ENCODE results near the gene PTCD2. TPM values are rescaled to one million over a fixed set of nuclear protein-coding genes. Genes with fewer than 3 reads are reported as not detected.
A peak's percentile ranks its signal among the peaks of the same experiment; 100 is the strongest.

Gene PTCD2, protein sequence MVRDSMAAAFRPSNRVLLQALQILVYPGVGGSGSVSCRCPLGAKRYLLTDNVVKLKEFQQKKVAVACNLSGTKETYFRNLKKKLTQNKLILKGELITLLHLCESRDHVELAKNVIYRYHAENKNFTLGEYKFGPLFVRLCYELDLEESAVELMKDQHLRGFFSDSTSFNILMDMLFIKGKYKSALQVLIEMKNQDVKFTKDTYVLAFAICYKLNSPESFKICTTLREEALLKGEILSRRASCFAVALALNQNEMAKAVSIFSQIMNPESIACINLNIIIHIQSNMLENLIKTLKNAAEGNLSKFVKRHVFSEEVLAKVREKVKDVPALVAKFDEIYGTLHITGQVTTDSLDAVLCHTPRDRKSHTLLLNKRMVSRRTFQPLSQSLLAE
- 7.6 TPM for total RNA-seq
- long read RNA-seq, full-length matches to known transcripts: 12 of 16 reads
- long read RNA-seq, partial matches to known transcripts: 1 of 16 reads
- long read RNA-seq, other reads (novel, unspliced or antisense): 3 of 16 reads

DNA sequence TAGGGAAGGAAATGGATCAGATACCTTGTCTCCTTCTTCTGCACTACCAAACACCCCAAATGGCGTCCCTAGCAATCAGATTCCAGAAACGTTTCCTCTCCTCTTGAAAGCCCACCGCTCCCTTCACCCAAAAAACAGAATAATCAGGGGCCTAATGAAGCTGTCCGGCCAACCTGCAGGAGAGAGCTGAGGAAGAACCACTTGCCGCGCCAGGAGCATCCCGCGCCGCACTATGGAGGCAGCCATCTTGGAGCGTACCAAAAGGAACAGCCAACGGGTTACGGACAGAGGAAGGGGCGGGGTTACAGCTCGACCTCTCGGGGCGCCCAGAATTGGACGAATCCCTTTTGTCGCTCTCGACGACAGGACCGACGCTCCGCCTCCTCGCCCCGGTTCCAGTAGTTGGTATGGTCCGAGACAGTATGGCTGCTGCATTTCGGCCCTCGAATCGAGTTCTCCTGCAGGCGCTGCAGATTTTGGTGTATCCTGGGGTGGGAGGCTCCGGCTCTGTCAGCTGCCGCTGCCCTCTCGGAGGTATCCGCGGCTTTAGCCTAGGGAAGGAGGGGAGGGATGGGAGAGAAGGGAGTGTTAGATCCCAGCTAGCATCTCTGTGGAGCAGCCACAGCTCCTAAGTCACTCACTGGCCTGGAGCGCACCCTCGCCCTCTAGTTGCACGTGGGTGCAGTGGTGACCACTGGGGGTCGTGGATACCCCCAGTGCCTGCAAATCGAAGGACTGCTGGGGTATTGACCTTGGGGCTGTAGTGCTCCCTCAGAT, at the start of gene PTCD2, which contains the start of gene MRPS27:
Gene PTCD2 (plus strand): TSS at position 398 of the 777 bp plus-strand sequence. CDS start 10 bp downstream, at position 408.
Gene MRPS27 (minus strand): TSS at position 265 of the 777 bp plus-strand sequence. CDS start 19 bp downstream, at position 246.
- peak; percentile 97 for DNase-seq (ENCODE audit: low spot score)

DNA sequence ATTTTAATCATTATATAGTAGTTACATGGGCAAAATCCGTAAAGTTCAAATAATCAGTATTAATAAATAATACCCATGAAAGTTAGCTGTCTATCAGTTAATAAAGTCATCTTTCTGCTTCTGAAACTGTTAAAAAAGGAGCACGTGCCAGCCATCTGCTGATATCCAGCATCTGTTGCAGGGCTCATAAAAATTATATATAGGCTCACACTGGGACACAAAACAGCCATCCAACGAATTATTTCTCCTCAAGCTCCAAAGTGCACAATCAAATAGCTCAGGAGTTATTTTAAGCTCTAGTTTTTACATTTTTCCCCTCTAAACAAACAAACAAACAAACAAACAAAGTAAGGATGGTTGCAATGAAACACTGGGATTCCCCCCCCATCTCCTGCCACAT, 48.5 kb upstream of the PTCD2 start:
- DNase-seq (ENCODE audit: low spot score): no peak

DNA sequence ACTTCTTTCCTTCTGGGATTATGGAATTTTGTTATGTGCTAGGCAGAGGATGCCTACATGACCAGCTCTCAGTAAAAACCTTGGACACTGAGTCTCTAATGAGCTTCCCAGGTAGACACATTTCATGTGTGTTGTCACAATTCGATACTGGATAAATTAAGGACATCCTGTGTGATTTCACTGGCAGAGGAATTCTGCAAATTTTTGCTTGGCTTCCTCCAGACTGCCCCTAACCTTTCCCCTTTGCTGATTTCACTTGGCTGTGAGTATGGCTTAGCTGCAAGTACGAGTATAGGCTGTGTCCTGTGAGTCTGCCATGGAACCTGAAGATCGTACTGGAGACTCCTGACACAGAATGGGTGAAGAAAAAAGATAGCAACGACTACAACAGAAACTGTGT, 47.8 kb upstream of the PTCD2 start:
- DNase-seq (ENCODE audit: low spot score): no peak

DNA sequence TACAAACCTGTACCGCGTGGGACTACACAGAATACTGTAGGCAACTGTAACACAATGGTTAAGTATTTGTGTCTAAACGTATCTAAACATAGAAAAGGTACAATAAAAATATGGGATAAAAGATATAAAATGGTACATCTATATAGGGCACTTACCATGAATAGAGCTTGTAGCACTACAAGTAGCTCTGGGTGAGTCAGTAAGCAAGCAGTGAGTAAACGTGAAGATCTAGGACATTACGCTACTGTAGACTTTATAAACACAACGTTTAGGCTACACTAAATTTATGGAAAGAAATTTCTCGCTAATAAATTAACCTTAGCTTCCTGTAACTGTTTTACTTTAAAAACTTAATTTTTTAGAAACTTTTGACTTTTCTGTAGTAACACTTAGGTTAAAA, 46.6 kb upstream of the PTCD2 start:
- no peak for DNase-seq (ENCODE audit: low spot score)

DNA sequence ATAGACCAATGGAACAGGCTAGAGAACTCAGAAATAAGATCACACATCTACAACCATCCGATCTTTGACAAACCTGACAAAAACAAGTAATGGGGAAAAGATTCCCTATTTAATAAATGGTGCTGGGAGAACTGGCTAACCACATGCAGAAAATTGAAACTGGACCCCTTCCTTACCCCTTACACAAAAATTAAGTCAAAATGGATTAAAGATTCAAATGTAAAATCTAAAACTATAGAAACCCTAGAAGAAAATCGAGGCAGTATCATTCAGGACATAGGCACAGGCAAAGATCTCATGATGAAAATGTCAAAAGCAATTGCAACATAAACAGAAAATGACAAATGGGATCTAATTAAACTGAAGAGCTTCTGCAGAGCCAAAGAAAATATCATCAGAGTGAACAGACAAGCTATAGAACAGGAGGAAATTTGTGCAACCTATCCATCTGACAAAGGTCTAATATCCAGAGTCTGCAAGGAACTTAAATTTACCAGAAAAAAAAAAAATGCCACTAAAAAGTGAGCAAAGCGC, 43.9 kb upstream of the PTCD2 start:
- DNase-seq (ENCODE audit: low spot score): no peak

DNA sequence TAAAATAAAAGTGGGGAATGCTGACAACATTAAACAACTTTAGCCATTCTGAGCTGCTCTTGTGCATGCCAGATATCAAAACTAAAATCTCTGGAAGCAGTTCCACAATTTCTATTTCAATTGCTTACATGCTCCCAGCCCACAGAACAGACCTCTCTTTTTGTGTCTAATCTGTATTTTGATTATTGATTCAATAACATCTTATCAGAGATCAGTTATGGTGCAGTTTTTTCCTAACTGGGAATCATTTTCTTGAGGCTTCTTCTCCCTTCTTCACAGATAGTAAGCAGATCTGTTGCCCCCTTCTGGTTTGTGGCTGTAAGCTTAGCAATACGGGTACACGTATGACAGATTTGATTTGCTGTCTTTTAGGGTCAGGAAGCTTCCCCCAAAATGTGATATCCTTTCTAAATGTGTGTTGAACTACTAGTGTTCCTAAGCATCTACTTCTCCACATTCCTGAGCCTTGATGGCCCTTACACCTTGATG, 39.5 kb upstream of the PTCD2 start:
- DNase-seq (ENCODE audit: low spot score): no peak

DNA sequence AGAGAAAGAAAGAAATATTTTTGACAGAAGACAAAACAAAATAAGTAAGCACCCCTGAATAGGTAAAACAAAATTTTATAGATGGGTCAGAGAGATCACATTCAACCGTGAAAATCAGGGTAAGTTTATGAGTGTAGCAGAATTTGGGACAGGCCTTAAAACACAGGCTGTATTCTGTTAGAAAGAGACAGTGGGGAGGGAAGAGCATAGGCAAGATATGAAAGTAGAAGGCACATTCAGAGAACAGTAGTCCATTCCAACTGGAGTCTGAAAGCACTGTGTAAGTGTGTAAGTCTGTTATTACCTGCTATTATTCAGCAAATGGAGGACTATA, 38.8 kb upstream of the PTCD2 start:
- DNase-seq (ENCODE audit: low spot score): no peak

DNA sequence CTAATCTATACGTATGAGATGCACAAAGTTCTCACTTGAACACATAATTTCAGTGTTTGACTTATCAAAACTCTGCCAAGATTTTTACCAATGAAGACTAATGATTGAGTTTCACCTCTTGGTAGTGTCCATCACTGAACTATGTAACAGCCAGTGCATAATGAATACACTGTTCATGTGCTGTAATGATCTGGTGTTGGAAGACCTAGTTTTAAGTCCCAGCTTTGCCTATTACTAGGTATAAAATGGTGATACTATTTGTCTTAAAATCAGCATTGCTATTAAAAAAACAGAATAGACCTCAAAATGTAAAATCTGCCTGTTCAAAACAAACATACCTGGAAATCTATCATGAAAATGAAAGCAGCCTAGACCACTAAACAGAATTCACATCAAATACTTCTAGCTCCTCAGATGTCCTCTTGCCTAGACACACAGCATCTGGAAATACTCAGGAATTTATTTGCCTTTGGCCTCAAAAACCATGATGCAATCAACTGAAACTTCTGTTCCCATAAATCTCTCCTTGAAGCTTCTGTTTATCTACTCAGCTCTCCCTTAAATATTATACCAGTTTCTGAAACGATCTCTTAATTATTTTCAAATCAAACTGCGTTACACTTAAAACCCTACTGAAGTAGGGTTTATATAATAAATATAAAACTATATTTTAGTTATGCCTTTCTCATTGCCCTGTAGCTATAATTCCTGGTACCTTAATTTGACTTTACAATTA, 38.2 kb upstream of the PTCD2 start:
- no peak for DNase-seq (ENCODE audit: low spot score)

DNA sequence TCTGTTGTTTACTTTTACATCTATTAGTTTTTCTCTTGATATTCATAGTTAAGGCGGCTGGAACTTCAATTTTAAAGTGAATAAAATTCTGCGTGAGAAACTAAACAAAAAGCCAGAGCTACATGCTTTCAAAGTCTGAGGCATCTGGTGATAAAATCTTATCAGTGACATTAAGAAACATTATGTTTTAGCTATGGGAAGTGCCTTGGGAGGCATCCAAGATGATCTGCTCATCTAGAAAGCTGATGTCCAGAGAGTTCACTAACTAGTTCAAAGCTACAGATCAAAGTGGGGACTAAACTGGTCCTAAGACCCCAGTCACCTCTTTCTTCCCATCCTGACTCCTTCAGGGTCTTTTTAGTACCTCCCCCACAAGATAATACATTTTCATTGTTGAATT, 37.3 kb upstream of the PTCD2 start:
- no peak for DNase-seq (ENCODE audit: low spot score)

DNA sequence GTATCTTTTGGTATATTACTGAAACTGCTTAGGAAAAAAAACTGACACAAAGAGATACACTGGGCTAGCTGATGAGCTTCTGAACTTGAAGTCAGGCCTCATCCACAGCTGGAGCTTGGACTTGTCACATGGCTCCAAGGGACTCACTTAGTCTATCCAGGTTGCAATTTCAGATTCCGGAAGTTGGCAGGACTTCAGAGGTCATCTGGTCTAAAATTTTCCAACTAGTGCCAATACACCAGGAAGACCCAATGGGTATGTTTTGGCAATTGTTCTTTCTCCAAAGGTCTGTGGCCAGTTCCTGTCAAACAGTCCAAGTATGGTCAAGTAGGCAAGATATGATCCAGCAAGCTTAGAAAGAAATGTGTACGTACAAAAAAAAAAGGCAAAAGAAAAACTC, 36.8 kb upstream of the PTCD2 start:
- no peak for DNase-seq (ENCODE audit: low spot score)

DNA sequence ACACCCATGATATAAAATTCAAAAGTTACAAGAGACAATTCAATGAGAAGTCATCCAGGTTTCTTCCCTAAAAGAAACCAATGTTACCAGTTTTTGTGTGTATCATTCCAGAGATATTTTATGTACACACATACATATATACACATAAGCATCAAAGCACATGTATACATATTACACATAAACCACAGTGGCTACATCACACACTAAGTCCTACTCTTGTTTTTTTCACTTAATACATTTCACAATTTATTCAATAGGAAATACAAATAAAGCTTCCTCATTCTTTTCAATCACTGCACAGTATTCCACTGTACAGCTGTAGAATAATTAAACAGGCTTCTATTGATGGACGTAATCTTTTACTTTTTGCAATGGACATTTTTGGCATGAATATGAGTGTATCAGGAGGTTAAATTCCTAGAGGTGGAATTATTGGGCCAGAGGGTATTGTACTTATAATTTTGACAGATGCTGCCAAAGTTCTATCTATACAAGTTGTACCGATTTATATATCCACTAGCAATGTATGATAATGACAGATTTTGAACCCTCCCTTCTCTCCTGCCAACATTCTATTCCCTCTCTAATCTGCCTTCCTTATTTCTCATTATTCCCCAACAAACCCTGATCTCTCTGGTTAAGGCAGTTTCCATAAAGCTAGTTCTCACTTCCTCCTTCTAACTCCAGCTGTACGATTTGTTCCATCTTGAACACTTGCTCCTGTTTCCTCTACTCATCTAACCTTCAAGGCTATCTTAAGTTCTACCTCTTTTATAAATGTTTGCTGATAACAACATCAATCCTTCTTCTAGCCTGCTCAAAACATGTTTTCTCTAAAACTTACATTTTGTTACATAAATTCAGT, 35.4 kb upstream of the PTCD2 start:
- no peak for DNase-seq (ENCODE audit: low spot score)

DNA sequence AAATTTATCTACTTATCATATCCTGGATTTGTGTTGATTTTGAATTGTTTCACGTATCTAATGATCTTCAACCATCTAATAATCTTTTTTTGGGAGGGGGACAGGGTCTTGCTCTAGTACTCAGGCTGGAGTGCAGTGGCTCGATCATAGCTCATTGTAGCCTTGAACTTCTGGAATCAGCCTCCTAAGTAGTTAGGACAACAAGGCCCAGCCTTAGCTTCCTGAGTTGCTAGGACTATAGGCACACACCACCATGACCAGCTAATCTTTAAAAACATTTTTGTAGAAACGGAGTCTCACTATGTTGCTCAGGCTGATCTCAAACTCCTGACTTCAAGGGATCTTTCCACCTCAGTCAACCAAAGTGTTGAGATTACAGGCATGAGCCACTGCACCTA, 34.8 kb upstream of the PTCD2 start:
- DNase-seq (ENCODE audit: low spot score): no peak

DNA sequence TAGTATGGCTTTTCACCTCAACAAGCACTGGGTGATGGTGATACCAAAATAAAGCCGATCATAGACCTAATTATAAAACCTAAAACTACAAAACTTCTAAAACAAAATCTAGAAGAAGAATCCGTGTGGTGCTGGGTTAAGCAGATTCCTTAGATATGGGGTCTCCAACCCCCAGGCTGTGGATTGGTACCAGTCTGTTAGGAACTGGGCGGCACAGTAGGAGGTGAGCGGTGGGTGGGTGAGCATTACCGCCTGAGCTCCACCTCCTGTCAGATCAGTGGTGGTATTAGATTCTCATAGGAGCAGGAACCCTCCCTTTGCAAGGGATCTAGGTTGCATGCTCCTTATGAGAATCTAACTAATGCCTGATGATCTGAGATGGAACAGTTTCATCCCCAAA, 33.4 kb upstream of the PTCD2 start:
- no peak for DNase-seq (ENCODE audit: low spot score)

DNA sequence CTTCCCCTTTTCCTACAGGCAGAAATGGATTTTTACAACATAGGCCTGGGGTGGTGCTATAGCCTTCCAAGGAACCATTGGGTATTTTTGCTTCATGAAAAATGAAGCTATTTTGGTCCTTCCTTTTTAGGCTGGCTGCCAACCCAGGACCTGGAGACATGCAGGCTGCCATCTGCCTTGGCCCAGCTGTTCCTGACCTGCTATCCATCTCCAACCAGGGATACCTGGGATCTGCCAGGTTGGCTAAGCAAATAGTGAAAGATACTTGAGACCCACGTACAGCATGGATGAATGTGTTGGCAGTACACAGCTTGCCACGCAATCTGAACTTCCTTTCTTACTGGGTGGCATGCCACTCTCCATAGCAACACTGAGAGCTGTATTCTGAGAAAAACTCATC, 31.2 kb upstream of the PTCD2 start:
- DNase-seq (ENCODE audit: low spot score): no peak

DNA sequence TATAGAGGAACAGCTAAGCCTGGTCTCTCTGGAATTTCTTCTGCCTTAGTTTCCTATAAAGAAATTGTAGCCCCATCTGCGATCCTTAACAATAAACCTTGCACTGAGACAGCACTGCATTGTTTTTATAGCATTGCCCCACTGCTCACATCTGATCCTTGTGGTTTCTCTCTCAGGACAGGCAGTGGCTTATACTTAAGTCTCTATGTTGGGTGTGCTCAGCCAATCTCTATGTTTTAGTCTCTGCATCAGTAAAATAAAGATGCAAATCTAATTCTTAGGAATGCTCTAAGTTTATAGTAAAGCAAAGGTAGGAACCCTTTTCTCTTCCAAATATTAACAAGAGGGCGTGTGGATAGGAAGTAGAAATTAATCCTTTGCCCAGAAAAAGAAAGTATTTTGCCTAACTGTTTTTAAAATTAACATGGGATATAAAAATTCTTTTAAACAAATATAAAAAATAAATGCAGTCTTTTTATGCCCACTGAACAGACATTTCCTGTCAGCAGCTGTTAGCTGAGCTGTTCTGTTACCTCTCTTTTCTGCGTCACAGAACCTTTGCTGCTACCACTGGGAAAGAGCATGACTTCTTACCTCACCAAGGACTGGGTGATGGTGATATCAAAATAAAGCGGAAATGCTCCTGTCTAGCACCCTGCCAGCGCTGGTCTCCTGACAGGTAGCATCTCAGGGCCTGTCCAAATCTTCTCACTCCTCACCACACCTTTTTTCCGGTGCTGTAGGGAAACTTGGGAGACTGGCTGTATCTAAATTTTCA, 29.6 kb upstream of the PTCD2 start:
- no peak for DNase-seq (ENCODE audit: low spot score)

DNA sequence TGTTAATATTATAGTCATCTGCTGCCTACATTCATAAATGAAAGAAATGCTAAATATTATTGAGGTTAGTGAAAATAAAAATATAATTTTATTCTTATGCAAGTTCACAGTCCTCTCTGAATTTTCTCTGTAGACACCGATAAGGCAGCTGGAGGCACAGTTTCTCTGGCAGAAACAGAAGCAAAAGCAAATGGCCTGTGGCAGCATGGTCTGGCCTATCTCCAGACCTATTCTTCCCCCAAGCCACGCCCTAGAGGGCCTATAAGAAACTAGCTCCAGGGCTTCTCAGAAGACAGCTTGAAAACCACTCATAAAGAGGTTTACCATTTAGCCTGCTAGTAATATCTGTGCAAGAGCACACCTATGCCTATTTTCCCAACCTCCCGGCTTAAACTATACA, 28.6 kb upstream of the PTCD2 start:
- no peak for DNase-seq (ENCODE audit: low spot score)

DNA sequence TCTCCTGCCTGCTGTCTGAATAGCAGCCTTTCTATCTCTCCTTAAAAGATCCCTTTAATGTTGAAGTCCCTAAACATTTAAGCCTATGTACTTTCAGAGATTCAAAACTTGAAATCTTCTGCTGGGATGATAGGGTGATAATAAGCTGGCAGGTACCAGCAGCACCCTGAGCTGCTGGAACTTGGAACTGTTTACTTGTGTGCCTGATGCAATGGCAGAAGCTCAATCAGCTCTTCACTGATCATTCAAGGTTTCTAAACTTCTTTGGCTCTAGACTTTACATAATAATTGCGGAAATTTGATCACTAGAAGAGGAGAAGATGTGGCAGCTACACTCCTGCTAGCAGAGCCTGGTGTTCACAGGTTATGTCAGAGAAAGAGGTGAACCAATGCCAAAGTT, 27.8 kb upstream of the PTCD2 start:
- no peak for DNase-seq (ENCODE audit: low spot score)

DNA sequence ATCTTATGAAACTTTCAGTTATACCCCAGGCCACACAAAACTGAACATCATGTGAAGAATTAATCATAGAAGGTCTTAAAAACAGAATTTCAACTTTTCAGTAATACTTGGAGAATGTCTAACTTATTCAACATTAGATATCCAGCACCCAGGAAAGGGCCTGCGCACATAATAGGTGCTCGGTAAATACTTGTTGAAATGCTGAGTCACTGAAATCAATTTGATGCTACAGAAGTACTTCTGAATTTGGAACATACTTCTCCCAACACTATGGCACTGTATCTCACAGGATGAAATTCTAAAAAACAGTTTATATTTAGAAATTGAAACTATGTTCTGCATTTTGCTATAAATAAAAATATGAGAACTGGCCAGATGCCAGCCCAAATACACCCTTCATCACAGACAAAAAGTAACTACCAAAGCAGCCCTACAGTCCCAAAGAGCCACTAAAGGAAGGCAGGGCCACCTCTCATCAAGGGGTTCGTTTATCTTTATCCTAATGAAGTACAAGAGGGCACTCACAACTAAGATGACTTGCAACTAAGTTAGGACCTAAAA, 26.6 kb upstream of the PTCD2 start:
- no peak for DNase-seq (ENCODE audit: low spot score)

DNA sequence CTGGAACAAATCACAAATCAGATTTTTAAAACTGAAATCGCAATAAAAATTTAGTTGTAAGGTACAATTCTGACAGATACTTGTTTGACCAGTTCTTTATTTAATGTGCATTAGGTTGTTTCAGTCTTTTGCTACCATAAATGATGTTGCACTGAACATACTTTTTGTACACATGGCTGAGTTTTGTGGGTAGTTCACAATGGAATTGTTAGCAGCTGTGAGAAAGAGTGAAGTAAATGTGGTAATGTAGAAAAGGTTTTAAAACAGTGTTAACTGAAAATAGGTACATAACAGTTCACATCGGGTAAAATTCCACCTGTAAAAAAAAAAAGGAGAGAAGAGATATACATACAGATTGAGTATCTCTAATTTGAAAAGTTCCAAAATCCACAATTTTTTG, 25.7 kb upstream of the PTCD2 start:
- no peak for DNase-seq (ENCODE audit: low spot score)

All from mesenteric fat pad (tissue), 1 donor.